Measurements from ENCODE around the gene STAC2. TPM values are rescaled to one million over a fixed set of nuclear protein-coding genes. Genes with fewer than 3 reads are reported as not detected.

The STAC2 gene
- total and polyA plus RNA-seq, 2 experiments from 2014 or later = not detected

- TF ChIP-seq EZH2phosphoT487 (IDR thresholded peaks at IDR 0.05; ENCODE audit: insufficient read depth, low read depth) (no peak), EZH2 (IDR thresholded peaks at IDR 0.05; ENCODE audit: insufficient read depth, poor library complexity, severe bottlenecking) (no peak)
These were observed 11.9 kb downstream of the STAC2 start for GRCh38 chr17:39213852-39214251.

GRCh38 chr17:39212841-39213480 is 12.8 kb downstream of the STAC2 start:
- in situ Hi-C loops (cut with MboI) = no loop called here
- no peaks in the 10 kb centered on the region for H3K27me3 ChIP-seq (replicated peaks; ENCODE audit: insufficient read depth)
- no peak for TF ChIP-seq EZH2phosphoT487 (IDR thresholded peaks at IDR 0.05; ENCODE audit: insufficient read depth, low read depth)
- TF ChIP-seq EZH2 (IDR thresholded peaks at IDR 0.05; ENCODE audit: insufficient read depth, poor library complexity, severe bottlenecking) = no peak

More at GRCh38 chr17:39213852-39214251, 11.9 kb downstream of the STAC2 start:
- Histone ChIP-seq H3K4me2 (ENCODE audit: unreplicated experiment) (no peak overlapping the region), H2AFZ (no peak overlapping the region), H3K27me3 (replicated peaks; ENCODE audit: insufficient read depth) (no peaks in the 10 kb centered on the region), H3K9me3 (ENCODE audit: low read depth) (no peaks in the 10 kb centered on the region), H3K36me3 (ENCODE audit: low read depth) (no peaks in the 10 kb centered on the region), H3K79me2 (ENCODE audit: insufficient read depth) (no peaks in the 10 kb centered on the region), H3K4me1 (ENCODE audit: insufficient read depth) (peaks cover 7% of the 10 kb centered on the region), H3K4me3 (no peak overlapping the region), H4K20me1 (ENCODE audit: insufficient read depth) (no peaks in the 10 kb centered on the region), H3K27ac (no peak overlapping the region), H3K9ac (no peak overlapping the region), H3K9me2 (ENCODE audit: insufficient read depth) (no peaks in the 10 kb centered on the region), H3F3A (ENCODE audit: insufficient read depth) (no peaks in the 10 kb centered on the region)
- peak; percentile 45 for DNase-seq
- 65 to 69% methylated on average over 9 of the region's 9 CpGs for WGBS, 2 experiments (ENCODE audit: low coverage in 1 of 2, low lambda C conversion rate in 2 of 2, missing lambda C conversion rate in 2 of 2)
- in situ Hi-C loops (cut with MboI) = no loop called here

GRCh38 chr17:39212195-39212810 is 13.4 kb downstream of the STAC2 start:
- peaks cover 7% of the 10 kb centered on the region for H3K4me1 ChIP-seq (ENCODE audit: insufficient read depth)
- peak; percentile 61 for DNase-seq
- TF ChIP-seq EZH2phosphoT487 (IDR thresholded peaks at IDR 0.05; ENCODE audit: insufficient read depth, low read depth) (no peak), EZH2 (IDR thresholded peaks at IDR 0.05; ENCODE audit: insufficient read depth, poor library complexity, severe bottlenecking) (no peak)
- no peak overlapping the region for H3K9ac ChIP-seq
- H4K20me1 ChIP-seq (ENCODE audit: insufficient read depth) = no peaks in the 10 kb centered on the region
- in situ Hi-C loops (cut with MboI) = no loop called here
- no peak overlapping the region for H3K27ac ChIP-seq
- H3K79me2 ChIP-seq (ENCODE audit: insufficient read depth) = no peaks in the 10 kb centered on the region
- no peaks in the 10 kb centered on the region for H3K9me3 ChIP-seq (ENCODE audit: low read depth)
- 80 to 84% methylated on average over 11 of the region's 11 CpGs for WGBS, 2 experiments (ENCODE audit: low coverage in 1 of 2, low lambda C conversion rate in 2 of 2, missing lambda C conversion rate in 2 of 2)
- H3K4me2 ChIP-seq (ENCODE audit: unreplicated experiment) = no peak overlapping the region
- no peaks in the 10 kb centered on the region for H3K27me3 ChIP-seq (replicated peaks; ENCODE audit: insufficient read depth)
- no peak overlapping the region for H3K4me3 ChIP-seq
- H3K9me2 ChIP-seq (ENCODE audit: insufficient read depth) = no peaks in the 10 kb centered on the region
- no peaks in the 10 kb centered on the region for H3K36me3 ChIP-seq (ENCODE audit: low read depth)
- 0 out of 2 replicates have a peak, but pooled peaks cover 1% of the 10 kb centered on the region for H3F3A ChIP-seq (ENCODE audit: insufficient read depth)
- H2AFZ ChIP-seq = no peak overlapping the region

More at GRCh38 chr17:39212841-39213480, 12.8 kb downstream of the STAC2 start:
- no peak overlapping the region for H3K4me3 ChIP-seq
- H3K36me3 ChIP-seq (ENCODE audit: low read depth) = no peaks in the 10 kb centered on the region
- H3K4me2 ChIP-seq (ENCODE audit: unreplicated experiment) = no peak overlapping the region
- WGBS, 2 experiments (ENCODE audit: low coverage in 1 of 2, low lambda C conversion rate in 2 of 2, missing lambda C conversion rate in 2 of 2) = 62 to 64% methylated on average over 9 to 16 of the region's 16 CpGs
- H2AFZ ChIP-seq = no peak overlapping the region
- H3K79me2 ChIP-seq (ENCODE audit: insufficient read depth) = no peaks in the 10 kb centered on the region
- H3K9me2 ChIP-seq (ENCODE audit: insufficient read depth) = no peaks in the 10 kb centered on the region
- H3K27ac ChIP-seq = no peak overlapping the region
- H3F3A ChIP-seq (ENCODE audit: insufficient read depth) = no peaks in the 10 kb centered on the region
- peaks cover 7% of the 10 kb centered on the region for H3K4me1 ChIP-seq (ENCODE audit: insufficient read depth)
- no peaks in the 10 kb centered on the region for H3K9me3 ChIP-seq (ENCODE audit: low read depth)
- H3K9ac ChIP-seq = no peak overlapping the region
- DNase-seq = no peak
- H4K20me1 ChIP-seq (ENCODE audit: insufficient read depth) = no peaks in the 10 kb centered on the region

- H4K20me1 ChIP-seq (ENCODE audit: insufficient read depth) = no peaks in the 10 kb centered on the region
- peaks cover 7% of the 10 kb centered on the region for H3K4me1 ChIP-seq (ENCODE audit: insufficient read depth)
- WGBS, 2 experiments (ENCODE audit: low coverage in 1 of 2, low lambda C conversion rate in 2 of 2, missing lambda C conversion rate in 2 of 2) = 15 to 24% methylated on average over 13 to 15 of the region's 22 CpGs
- no peaks in the 10 kb centered on the region for H3K9me3 ChIP-seq (ENCODE audit: low read depth)
- no peak for DNase-seq
- in situ Hi-C loops (cut with MboI) = no loop called here
- no peaks in the 10 kb centered on the region for H3K27me3 ChIP-seq (replicated peaks; ENCODE audit: insufficient read depth)
- peaks cover 9% of the 10 kb centered on the region for H3F3A ChIP-seq (ENCODE audit: insufficient read depth)
- TF ChIP-seq EZH2phosphoT487 (IDR thresholded peaks at IDR 0.05; ENCODE audit: insufficient read depth, low read depth) (no peak), EZH2 (IDR thresholded peaks at IDR 0.05; ENCODE audit: insufficient read depth, poor library complexity, severe bottlenecking) (no peak)
- peak overlapping the region; percentile 37; the same call in 1 of the 2 replicates for H2AFZ ChIP-seq
- H3K4me2 ChIP-seq (ENCODE audit: unreplicated experiment) = peak overlapping the region; percentile 73
- H3K79me2 ChIP-seq (ENCODE audit: insufficient read depth) = no peaks in the 10 kb centered on the region
- peak overlapping the region; percentile 77 for H3K9ac ChIP-seq
- H3K27ac ChIP-seq = no peak overlapping the region
- peak overlapping the region; percentile 59 for H3K4me3 ChIP-seq
- H3K36me3 ChIP-seq (ENCODE audit: low read depth) = peaks cover 1% of the 10 kb centered on the region; the same call in 1 of the 2 replicates
- no peaks in the 10 kb centered on the region for H3K9me2 ChIP-seq (ENCODE audit: insufficient read depth)
These were observed 15.7 kb downstream of the STAC2 start for GRCh38 chr17:39210093-39210434.

Measured in GM23248 (cell line).